ENCODE measurements around the gene KCNH6.

KCNH6 gene

DNA sequence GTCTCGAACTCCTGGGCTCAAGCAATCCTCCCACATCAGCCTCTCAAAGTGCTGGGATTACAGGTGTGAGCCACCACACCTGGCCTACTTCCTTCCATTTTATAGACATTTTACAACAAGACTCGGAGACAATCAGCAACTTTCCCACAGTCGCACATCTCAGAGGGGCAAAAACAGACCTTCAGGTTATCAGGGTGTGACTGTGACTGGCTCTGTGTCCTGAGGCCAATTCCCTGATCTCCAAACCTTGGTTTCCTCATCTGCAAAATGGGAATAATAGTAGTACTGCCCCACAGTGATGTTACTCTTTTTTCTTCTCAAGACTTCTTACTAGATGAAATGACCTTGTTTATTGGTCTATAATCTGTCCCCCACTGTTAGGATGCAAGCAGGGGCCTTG, 10.8 kb upstream of the KCNH6 start:
- no peak for DNase-seq

DNA sequence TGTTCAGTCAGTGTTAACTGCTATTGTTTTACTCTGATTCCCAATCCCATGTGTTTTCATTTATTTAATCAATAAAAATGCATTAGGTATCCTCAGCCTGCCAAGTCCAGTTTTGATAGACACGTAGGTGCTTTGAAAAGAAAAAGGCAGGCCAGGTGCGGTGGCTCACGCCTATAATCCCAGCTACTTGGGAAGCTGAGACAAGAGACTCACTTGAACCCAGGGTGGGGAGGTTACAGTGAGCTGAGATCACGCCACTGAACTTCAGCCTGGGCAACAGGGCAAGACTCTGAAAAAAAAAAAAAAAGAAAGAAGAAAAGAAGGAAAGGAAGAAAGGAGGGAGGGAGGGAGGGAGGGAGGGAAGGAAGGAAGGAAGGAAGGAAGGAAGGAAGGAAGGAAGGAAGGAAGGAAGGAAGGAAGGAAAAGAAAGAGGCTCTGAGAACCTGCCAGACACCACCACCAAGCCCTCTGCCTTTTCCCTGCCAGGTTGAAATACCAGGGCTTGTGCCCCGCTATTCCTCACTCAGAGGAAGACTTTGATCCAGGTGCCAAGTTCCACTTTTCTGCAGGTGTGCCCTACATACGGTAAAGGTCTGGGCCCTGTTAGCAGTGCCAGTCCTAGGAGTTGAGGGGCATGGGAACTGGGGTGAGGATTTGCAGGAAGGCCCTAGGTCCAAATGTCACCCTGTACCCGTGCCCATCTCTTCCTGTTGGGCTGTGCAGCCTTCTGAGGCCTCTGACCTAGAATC, 10.1 kb upstream of the KCNH6 start:
- DNase-seq: no peak

DNA sequence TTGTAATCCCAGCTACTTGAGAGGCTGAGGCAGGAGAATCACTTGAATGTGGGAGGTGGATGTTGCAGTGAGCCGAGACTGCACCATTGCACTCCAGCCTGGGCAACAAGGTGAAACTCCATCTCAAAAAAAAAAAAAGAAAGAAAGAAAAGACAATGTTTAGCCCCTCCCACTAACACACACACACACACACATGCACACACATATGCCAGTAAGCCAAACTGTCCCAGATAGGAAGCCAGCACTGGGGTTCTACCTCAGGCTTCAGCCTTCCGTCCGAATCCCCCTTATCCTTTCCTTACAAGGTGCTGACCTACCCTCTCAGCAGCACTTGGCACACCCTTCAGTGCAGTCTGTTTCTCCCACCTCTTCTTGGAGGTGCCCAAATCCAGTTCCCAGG, 8.7 kb upstream of the KCNH6 start:
- no peak for DNase-seq

DNA sequence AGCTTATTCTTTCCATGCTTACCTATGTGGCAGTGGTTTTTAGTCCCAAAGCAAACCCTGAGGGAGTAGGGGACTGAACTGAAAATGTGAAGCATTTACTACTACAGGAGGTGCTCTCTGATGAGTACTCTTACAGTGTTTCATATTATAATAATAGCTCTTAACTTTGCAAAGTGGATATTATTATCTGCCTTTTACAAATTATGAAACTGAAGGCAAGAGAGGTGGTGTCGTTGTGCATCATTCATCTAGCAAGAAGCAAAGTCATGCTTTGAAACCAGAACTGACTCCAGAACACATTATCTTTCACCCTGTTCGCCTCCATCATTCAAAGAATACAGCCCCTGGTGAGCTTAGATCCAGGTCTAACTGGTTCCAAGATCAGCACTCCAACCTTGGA, 8.2 kb upstream of the KCNH6 start:
- DNase-seq: no peak

DNA sequence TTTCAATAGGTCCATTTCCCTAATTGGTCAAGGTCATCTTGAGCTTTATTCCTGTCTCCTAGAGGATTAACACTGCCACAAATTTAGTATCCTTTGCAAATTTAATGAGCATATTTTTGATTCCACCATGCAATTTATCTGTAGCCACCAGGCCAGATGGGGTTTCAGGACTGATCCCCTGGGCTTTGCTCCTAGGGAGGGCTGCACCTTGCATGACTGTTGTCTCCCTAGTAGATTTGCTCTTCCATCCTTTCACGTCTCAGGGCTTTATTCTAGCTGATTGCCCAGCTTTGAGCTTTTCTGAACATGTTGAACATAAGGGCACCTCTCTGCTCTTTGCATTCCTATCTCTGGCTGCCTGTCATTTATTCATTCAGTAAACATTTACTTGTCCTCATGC, 7.7 kb upstream of the KCNH6 start:
- DNase-seq: no peak

DNA sequence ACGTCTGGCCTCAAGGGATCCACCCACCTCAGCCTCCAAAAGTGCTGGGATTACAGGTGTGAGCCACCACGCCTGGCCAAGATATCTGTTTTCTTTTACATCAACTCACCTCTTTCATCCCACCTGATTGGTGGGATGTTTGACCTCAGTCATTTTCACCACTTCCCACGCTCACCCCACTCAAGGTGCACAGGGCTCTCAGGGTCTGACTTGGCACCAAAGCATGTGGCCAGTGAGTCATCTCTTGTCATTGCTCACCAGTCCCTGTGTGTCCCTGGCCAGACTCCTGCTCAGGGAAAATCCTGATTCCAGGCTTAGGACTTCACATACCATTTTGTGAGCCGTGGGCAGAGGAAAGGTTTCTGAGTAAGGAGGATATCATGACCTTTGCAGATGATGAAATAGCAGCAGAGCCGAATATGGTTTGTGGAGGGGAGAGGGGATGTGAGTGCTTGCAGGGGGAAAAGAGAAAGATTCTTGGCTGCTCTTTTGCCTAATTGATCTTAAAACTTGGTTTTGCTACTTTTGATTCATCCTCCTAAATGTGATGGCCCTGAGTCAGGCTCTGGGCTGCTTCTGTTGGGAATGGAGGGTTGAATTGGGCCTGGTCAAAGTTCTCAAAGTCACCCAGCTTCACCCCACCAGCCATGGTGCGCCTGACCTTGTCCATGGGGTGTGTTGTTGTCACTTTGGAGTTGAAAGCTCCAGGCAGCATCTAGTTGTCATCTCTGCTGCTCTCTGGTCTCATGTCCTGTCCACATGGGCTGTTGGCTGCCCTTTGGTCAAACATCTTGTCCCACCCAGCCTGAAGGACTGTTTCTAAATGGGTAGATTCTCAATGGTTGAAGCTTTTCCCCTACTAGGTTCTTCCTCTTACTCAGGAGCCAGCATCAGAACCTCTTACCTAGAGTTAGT, 6.0 kb upstream of the KCNH6 start:
- DNase-seq: peak; percentile 68

DNA sequence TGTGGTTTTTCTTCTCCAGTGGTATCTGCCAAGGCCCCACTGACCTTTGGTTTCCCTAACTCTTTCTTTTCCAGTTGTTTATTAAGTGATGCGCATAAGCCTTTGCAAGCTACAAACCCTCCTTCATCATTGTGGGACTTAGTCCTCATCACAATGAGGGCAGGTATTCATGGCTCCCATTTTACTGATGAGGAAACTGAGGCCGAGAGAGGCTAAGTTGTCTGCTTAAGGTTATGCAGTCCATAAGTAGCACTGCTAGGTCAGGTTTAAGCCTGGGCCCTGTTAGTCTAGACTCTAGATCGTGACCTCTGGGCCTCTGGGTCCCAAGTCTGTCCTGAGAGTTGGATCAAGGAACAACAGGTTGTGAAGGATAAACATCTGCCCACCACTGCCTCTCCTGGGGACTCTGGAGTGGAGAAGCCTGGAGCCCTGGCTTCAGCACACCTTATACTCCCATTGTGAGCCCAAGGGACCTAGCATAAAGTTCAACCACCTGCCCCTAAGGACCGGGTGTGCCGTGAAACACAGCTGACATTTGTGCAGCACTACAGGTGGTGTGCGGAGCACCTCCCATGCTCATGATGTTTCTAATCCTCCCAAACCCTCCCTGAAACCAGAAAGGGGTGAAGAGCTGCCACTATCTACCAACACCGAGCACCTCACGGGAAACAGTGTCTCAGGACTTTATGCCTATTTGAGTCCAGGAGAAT, 5.2 kb upstream of the KCNH6 start:
- DNase-seq: no peak

DNA sequence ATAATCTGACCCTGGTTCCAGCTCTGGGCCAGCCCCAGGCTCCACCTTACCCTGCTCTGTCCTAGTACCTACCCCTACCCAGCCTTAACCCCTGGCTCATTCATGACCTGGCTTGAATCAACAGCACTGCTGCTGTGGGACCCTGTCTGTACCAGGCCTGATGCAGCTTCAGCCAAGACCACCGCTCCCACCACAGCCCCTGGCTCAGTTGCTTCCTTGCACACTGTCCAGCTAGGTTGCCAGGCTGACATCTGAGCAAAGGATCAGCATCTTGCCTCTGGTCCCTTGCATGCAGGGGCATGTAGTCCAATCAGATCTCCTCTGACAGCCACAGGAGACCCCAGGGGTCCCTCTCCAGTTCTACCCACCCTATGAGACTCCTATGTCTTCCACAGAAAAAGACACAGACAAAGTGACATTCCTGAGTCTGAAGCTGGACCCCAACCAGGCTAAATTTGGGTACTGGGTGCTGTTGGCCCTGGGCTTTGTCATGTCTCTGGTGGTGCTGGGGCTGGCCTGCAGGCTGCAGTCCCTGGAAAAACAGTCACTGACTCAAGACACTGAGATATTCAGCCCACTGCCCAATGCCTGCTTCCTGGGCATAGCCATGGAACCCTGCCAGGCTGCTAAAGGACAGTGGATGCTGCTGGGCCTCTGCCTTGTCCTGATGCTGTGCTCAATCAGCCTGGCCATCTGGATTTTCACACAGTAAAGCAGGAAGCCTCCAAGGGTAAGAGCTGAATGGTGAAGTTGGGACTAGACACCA, 3.9 kb upstream of the KCNH6 start:
- DNase-seq: no peak

DNA sequence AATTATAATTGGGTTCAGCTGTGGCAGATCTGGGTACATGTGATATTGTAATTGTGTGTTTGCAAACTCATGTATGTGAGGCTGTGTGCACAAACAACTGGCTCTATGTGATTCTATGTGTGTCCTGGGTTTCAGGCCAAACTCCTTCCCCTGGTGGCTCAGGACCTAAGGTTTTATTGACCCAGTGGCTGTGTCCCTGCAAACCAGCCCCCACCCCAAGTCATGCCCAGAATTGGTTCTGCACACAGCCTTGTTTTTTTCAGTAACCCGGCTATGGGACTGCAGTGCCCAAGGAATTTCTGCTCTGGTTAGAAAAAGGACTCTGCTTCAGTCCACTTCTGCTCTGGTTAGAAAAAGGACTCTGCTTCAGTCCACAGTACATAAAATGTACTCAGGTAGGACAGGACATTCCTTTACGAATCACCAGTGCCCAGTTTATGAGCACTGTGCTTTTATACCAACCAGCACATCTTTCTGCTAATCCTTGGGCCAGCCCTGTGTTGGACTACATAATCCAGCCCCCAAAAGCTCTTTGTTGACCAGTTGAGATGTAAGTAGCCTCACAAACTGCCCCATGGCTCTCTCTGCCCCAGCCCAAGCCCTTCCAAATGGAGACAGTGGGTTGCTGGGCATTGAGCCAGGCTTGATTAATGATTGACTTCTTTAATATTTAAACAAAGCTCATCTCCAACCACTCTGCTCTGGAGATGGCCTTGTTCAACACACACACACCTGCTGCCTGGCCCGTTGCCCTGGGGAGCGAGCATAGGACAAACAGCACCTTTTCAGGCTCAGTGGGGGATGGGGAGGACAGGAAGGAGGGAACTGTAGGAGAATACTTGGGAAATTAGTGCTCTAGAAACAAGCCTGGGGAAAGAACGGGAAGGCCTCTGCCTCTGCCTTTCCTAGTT, 2.9 kb upstream of the KCNH6 start:
- no peak for DNase-seq

DNA sequence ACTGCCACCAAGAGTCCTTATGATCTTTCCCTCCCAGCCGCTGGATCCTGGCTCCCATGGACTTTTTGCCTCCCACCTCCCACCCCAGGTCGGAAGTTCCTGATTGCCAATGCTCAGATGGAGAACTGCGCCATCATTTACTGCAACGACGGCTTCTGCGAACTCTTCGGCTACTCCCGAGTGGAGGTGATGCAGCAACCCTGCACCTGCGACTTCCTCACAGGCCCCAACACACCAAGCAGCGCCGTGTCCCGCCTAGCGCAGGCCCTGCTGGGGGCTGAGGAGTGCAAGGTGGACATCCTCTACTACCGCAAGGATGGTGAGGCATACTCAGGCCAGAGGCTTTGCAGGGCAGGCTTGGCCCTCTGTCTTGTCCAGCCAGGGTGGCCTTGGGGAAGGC, 893 bp downstream of the KCNH6 start:
- no peak for DNase-seq

DNA sequence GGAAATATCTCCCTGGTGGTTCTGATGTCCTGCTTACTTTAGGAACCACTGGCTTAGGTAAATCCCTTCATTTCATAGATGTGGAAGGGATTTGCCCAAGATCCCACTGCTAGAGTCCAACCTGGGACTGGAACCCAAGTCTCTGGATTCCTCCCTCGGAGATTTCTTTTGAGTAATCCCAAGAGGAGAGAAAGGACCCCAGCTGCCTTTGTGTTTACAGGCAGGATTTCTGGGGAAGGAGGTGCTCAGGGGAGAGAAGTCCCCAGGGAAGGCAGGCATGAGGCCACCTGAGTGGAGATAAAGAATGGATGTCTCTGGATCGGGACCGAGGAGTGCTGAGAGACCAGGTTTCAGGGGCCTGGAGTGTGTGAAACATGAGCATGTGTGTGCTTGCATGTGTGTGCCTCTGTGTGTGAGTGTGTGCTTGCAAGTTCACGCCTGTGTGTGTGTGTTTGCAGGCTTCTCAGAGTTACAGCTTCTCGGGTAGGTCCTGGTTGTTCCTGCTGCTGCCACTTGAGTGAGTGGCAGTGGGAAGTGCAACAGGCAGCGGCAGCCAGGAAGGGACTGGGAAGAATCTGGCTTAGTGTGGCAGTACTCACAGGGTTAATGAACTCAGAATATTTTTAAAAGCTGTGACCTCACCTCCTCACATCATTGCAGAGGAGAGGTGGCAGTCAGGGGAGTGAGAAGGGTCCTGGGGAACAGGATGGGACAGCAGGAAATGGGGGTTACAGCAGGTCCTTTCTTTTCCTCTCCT, 2.2 kb downstream of the KCNH6 start:
- no peak for DNase-seq

DNA sequence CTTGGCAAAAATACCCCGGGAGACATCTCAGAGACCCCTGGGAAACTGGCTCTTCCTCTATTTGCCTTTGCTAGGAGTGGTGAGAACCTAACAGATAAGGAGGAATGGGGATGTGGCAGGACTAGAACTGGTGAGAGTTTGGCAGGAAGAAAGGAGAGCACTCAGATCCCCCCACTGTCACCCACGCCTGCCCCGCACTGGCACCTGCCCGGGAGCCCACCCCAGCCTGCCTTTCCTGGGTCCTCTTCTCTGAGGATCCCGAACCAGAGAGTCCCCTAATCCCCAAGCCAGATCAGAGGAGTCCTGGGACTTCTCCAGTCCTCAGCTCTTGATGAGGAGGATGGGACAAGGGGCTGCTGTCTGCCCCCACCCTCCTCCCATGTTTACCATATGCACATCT, 3.7 kb downstream of the KCNH6 start:
- no peak for DNase-seq

DNA sequence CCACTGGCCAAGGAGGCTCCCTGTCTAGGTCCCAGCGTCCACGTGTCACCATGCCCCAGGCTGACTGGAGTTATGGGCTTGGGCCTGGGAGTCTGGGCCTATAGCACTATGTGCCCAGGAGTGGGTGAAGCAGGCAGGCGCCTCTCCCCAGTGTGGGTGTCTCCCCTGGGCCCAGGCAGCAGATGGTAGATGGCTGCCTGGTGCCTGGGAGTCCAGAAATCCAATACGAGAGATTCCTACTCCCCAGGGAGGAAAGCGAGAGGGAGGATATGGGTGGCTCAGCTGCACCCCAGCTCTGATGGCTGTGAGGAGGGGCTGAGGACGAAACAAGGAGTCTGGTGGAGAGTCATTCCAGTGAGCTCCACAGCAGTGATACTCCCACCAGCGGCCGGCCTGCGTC, 5.0 kb downstream of the KCNH6 start:
- DNase-seq: no peak

DNA sequence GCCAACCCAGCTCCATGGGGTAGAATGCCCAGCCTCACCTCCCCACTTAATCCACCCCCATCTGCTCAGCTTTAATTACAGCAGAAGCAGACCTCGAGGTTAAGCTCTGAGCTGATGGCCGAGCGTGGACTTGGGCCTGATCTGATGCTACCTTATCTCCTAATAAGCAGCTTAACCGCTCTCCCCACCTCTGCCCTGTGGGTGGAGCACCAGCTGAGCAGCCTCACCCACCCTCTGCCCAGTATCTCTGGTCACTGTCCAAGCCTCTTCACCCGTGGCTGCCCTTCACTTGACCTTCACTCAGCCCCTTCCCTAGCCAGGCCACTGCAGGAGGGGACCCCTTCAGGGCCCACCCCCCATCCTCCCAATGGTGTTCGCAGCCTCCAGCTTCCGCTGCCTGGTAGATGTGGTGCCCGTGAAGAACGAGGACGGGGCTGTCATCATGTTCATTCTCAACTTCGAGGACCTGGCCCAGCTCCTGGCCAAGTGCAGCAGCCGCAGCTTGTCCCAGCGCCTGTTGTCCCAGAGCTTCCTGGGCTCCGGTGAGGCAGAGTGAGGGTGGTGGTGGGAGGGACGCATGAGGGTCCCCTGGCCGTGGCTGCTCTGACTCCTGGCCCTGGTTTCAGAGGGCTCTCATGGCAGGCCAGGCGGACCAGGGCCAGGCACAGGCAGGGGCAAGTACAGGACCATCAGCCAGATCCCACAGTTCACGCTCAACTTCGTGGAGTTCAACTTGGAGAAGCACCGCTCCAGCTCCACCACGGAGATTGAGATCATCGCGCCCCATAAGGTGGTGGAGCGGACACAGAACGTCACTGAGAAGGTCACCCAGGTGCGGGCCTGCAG, 6.8 kb downstream of the KCNH6 start:
- no peak for DNase-seq

DNA sequence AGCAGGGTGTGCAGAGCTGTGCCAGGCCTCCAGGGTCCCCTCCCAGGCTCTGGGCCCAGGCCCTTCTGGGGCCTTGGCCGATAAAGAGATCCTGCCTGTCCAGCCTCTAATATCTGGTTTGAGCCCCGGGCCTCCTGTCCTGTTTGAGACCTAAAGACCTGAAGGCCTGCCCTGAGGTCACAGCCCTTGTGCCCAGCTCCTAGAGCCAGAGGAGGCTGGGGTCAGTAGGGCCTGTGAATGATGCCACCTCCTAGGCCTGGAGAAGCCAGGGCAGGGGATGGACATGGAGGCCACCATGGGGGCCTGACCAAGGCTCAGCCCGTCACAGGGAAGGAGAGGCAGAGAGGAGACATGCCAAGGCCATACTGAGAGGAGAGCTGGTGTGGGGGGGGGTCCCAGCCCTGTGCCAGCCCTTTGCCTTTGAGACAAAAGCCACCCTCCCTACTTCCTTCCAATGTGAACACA, 7.4 kb downstream of the KCNH6 start:
- no peak for DNase-seq

DNA sequence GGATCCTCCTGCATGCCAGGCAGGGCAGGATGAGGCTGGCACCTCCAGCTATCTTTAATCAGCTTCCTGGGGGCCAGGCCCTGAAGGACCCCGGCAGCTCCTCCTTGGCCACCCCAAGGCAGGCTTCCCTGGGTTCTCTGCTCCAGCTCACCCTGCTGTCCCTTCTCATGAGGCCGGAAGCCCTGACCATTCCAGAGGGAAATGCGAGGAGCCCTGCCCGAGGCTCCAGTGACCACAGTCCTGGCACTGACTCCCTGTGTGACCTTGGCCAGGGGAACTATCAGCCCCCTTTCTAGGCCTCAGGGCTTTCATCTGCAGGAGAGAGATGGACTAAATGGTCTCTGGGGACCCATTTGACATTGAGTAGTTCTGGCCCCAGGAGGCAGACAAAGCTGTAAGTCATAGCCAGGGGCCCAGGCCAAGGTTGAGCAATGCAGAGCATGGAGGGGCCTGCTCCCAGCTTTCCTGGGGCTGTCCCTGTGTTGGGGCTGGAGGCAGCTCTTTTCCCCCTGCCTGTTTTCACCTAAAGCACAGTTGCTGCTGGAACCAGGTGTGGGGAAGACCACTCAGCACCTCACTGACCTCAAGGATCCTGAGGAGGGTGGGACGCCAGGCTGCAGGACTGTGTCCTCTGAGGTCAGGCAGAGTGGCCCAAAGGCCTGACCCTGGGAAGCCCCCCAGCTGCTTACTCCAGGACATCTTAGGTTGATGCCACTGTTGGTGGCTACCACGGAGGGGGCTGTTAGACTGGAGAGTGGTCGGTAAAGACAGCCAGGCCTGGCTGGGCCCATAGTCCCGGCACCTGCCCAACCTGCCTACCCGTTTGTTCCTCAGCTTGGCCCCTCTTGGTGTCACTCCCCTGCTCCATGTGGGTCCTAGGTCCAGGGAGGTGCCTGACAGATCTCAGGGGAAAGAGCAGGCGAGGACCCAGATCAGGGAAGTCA, 8.1 kb downstream of the KCNH6 start:
- DNase-seq: no peak

DNA sequence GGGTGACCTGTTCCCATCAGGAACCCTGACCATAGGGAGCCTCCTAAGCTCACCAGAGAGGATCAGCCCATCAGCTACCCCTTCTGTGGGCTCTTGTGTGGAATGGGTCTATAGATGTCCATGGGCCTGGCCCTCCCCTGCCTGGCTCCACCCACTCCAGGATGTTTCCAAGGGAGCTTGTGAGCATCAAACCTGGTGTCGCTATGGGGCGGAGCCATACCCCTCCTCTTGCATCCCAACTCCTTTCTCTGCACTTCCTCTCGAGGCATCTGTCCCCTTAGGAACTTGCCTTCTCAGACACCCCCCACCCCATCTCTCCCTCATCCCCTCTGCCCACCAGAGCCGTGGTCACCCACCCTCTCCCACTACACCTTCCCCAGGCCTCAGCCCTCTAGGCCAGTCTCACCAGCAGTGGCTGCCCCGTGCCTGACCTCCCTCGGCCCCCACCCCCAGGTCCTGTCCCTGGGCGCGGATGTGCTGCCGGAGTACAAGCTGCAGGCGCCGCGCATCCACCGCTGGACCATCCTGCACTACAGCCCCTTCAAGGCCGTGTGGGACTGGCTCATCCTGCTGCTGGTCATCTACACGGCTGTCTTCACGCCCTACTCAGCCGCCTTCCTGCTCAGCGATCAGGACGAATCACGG, 10.4 kb downstream of the KCNH6 start:
- DNase-seq: no peak

DNA sequence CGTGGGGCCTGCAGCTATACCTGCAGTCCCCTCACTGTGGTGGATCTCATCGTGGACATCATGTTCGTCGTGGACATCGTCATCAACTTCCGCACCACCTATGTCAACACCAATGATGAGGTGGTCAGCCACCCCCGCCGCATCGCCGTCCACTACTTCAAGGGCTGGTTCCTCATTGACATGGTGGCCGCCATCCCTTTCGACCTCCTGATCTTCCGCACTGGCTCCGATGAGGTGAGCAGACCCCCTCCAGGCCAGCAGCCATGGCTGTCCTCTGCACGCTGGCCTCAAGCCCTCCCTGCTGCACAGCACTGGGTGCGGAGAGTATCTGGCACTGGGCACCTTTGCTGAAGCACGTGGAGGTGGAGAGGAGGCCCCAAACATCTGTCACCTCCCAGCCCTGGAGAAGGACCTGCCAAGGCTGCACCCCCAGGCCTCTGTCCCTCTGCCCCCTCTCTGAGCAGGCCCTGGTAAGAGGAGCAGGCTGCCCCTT, 11.0 kb downstream of the KCNH6 start:
- DNase-seq: no peak
